Gastrocnemius medialis (tissue), 4 donors: ENCODE results near the gene NLRX1. TPM values are rescaled to one million over a fixed set of nuclear protein-coding genes. Genes with fewer than 3 reads are reported as not detected.
"Not testable (repeated sequence)": the region's sequence is repeated elsewhere in the genome, so short reads cannot be mapped to it uniquely, and the experiment has no call there.

Experiments
- ATAC-seq, 2 donors: fragments of 150-250 bp; one replicate each; pipeline ENCODE4 v1.9.1; 2016
- DNase-seq, 2 donors: peaks; one replicate each; pipeline ENCODE4 v3.0.0-alpha.2; 2019
- H3K27ac ChIP-seq, 4 donors: fragments of 200-600 bp; sonication (generic); 1 replicate in 1 of 4; 2 replicates in 3 of 4; pipeline ENCODE4 v1.5.1; 2016 to 2018; ENCODE audit warnings: mild to moderate bottlenecking in 2 of 4, moderate library complexity in 1 of 4
- H3K27me3 ChIP-seq, 3 donors: fragments of 200-600 bp; sonication (generic) in 2 of 3; 1 replicate in 1 of 3; 2 replicates in 2 of 3; pipeline versions ENCODE4 v1.5.1 to v1.6.0; 2016 to 2019; ENCODE audit warnings: mild to moderate bottlenecking in 1 of 3, moderate library complexity in 1 of 3
- H3K36me3 ChIP-seq, 2 donors: fragments of 200-600 bp; sonication (generic) in 1 of 2; one replicate each; pipeline ENCODE4 v1.5.1; 2017 to 2018
- H3K4me1 ChIP-seq, 2 donors: fragments of 200-600 bp; sonication (generic) in 1 of 2; one replicate each; pipeline ENCODE4 v1.5.1; 2016 to 2017; ENCODE audit warnings: mild to moderate bottlenecking in 2 of 2
- H3K4me3 ChIP-seq, 4 donors: fragments of 200-600 bp; sonication (generic) in 3 of 4; 1 replicate in 1 of 4; 2 replicates in 3 of 4; pipeline ENCODE4 v1.5.1; 2016 to 2019; ENCODE audit warnings: mild to moderate bottlenecking in 2 of 4
- H3K9me3 ChIP-seq, 3 donors: fragments of 200-600 bp; sonication (generic) in 2 of 3; 1 replicate in 1 of 3; 2 replicates in 2 of 3; pipeline ENCODE4 v1.5.1; 2016 to 2019
- CTCF ChIP-seq, 5 experiments: fragments of 450-650 bp in 3 of 5; fragments of 200-600 bp in 2 of 5; sonication (generic) in 2 of 5; IDR thresholded peaks in 4 of 5; conservative IDR thresholded peaks in 1 of 5; 1 replicate in 4 of 5; 2 replicates in 1 of 5; pipeline ENCODE4 v1.5.1; 2016 to 2019; ENCODE audit warnings: antibody characterized with exemption in 5 of 5, mild to moderate bottlenecking in 3 of 5, moderate library complexity in 3 of 5
- POLR2A ChIP-seq, 2 donors: fragments of 450-650 bp; IDR thresholded peaks; one replicate each; pipeline ENCODE4 v1.6.1; 2017; ENCODE audit warnings: antibody characterized with exemption in 2 of 2, mild to moderate bottlenecking in 2 of 2, moderate library complexity in 2 of 2
- in situ Hi-C, 4 donors: fragments of 200-750 bp; cut with MboI; loops; one replicate each; pipeline versions ENCODE4 v1.15.0 to v1.8.0; 2017; ENCODE audit warnings: low sequenced_read_pairs in 4 of 4
- intact Hi-C: fragments of 100-400 bp; cut with DNase I; formaldehyde crosslinking; loops from one replicate; pipeline ENCODE4 v1.15.1; 2023; ENCODE audit warnings: low total_unique reads
- total RNA-seq, 4 donors: library from RNA; depleted of rRNA; stranded (reverse); fragments of >200 nt; gene quantifications; one replicate each; pipeline versions ENCODE4 v1.1.0 to v1.2.3, GENCODE V29; 2016

The NLRX1 gene
- total RNA-seq, 4 donors from 2014 or later: 12.2 to 21.3 (median 16.4) TPM

DNA sequence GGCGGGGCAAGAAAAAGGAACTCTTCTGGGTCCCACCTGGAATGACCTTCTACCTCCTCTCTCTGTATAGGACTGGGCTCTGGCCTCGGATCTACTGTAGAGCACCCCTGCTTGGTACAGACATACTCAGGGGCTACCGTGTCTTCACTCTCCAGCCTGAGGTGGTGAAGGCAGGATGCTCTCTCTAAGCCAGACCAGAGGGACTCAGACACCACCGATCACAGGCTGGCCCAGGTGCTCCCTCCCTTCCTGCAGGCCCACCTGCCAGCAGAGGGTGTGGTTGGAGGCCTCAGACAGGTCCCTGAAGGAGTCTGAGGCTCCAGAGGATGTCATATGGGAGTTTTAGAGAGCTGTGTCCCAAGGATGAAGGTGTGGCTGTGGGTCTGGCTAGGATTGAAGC, 20.9 kb downstream of the NLRX1 start:
- Histone ChIP-seq H3K4me1 (no peaks in the 10 kb centered on the region), H3K4me3 (no peak overlapping the region), H3K9me3 (no peaks in the 10 kb centered on the region), H3K27me3 (no peaks in the 10 kb centered on the region), H3K36me3 (no peaks in the 10 kb centered on the region), H3K27ac (no peak overlapping the region)
- intact Hi-C loops (no loop called here), in situ Hi-C loops (no loop called here)
- TF ChIP-seq CTCF (IDR thresholded peaks at IDR 0.05 in 4 of 5, conservative IDR thresholded peaks at IDR 0.05 in 1 of 5): no peak
- TF ChIP-seq POLR2A (IDR thresholded peaks at IDR 0.05): no peak
- DNase-seq (no peak), ATAC-seq (no peak)

DNA sequence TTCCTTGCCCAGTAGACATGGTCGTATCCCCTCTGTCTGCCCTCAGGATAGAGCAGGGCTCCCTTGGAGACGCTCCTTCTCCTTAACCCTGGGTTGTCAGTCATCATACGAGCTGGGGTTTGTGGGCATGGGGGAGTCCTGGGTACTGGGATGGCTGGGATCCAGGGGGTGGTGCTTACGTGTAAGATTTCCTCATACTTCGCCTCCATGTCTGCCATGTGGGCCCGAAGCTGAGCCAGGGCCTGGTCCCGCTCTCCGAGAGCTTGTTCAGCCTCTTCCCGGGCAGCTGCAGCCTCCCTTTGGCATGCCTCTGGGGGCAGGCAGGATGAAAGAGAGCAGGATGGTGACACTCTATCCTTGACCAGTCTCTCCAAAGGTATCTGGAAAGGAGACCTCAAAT, 22.0 kb downstream of the NLRX1 start:
- in situ Hi-C loops: loop anchor here in 2 of 4 donors (10.0 kb wide), 3 partner anchors 46 to 144 kb away; partner anchors contain the start of genes ABCG4 (in 1 of the 2) and RNF26 (in 1 of the 2)

GRCh38 chr11:119191265-119191664, 22.7 kb downstream of the NLRX1 start:
- H3K27ac ChIP-seq, H3K27me3 ChIP-seq, H3K9me3 ChIP-seq, H3K4me3 ChIP-seq, H3K36me3 ChIP-seq, ATAC-seq, DNase-seq, intact Hi-C loops, H3K4me1 ChIP-seq: not testable (repeated sequence)
- in situ Hi-C loops: loop anchor here in 2 of 4 donors (10.0 kb wide), 3 partner anchors 46 to 144 kb away; partner anchors contain the start of genes ABCG4 (in 1 of the 2) and RNF26 (in 1 of the 2)

More for the DNA sequence above, 22.0 kb downstream of the NLRX1 start:
- no peak for ATAC-seq
- TF ChIP-seq POLR2A (IDR thresholded peaks at IDR 0.05) (no peak), CTCF (IDR thresholded peaks at IDR 0.05 in 4 of 5, conservative IDR thresholded peaks at IDR 0.05 in 1 of 5) (no peak)
- Histone ChIP-seq H3K4me3 (no peak overlapping the region), H3K4me1 (no peaks in the 10 kb centered on the region), H3K27ac (no peak overlapping the region), H3K27me3 (no peaks in the 10 kb centered on the region), H3K36me3 (no peaks in the 10 kb centered on the region), H3K9me3 (no peaks in the 10 kb centered on the region)
- intact Hi-C loops: no loop called here
- DNase-seq: no peak

GRCh38 chr11:119192111-119192510, 23.6 kb downstream of the NLRX1 start:
- Histone ChIP-seq H3K4me1 (no peaks in the 10 kb centered on the region), H3K27ac (no peak overlapping the region), H3K9me3 (no peaks in the 10 kb centered on the region), H3K36me3 (no peaks in the 10 kb centered on the region), H3K27me3 (no peaks in the 10 kb centered on the region), H3K4me3 (no peak overlapping the region)
- intact Hi-C loops (no loop called here), in situ Hi-C loops (loop anchor here in 2 of 4 donors (10.0 kb wide), 3 partner anchors 47 to 143 kb away; partner anchors contain the start of genes ABCG4 (in 1 of the 2) and RNF26 (in 1 of the 2))
- ATAC-seq (no peak), DNase-seq (no peak)
- no peak for TF ChIP-seq CTCF (IDR thresholded peaks at IDR 0.05 in 4 of 5, conservative IDR thresholded peaks at IDR 0.05 in 1 of 5)
- TF ChIP-seq POLR2A (IDR thresholded peaks at IDR 0.05): no peak

DNA sequence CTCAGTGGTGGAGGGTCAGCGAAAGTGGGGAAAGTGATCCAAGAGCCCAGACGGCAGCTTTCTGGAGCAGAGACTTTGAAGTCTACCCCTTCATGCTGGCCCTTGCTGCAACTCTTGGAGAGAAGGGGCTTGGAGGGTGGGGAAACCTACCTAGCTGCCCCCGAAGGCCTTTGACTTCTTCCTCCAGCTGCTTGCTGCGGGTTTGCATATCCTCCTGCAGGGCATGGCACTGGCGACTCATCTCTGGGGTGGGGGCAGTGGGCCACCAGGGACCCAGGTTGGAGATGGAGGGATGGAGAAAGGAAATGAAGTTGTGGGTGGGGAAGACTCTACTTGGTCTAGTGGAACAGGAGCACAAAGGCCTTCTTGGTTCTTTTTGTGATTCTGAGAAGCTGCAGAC, 24.5 kb downstream of the NLRX1 start:
- no peak for DNase-seq
- TF ChIP-seq CTCF (IDR thresholded peaks at IDR 0.05 in 4 of 5, conservative IDR thresholded peaks at IDR 0.05 in 1 of 5): no peak
- TF ChIP-seq POLR2A (IDR thresholded peaks at IDR 0.05): no peak
- no peaks in the 10 kb centered on the region for H3K9me3 ChIP-seq
- H3K27ac ChIP-seq: no peak overlapping the region
- H3K4me3 ChIP-seq: no peak overlapping the region
- intact Hi-C loops (no loop called here), in situ Hi-C loops (loop anchor here in 2 of 4 donors (10.0 kb wide), 3 partner anchors 48 to 142 kb away; partner anchors contain the start of genes ABCG4 (in 1 of the 2) and RNF26 (in 1 of the 2))
- no peaks in the 10 kb centered on the region for H3K36me3 ChIP-seq
- no peaks in the 10 kb centered on the region for H3K27me3 ChIP-seq
- no peak for ATAC-seq
- no peaks in the 10 kb centered on the region for H3K4me1 ChIP-seq
